ENCODE data around the gene LRRC4.

LRRC4 gene

DNA sequence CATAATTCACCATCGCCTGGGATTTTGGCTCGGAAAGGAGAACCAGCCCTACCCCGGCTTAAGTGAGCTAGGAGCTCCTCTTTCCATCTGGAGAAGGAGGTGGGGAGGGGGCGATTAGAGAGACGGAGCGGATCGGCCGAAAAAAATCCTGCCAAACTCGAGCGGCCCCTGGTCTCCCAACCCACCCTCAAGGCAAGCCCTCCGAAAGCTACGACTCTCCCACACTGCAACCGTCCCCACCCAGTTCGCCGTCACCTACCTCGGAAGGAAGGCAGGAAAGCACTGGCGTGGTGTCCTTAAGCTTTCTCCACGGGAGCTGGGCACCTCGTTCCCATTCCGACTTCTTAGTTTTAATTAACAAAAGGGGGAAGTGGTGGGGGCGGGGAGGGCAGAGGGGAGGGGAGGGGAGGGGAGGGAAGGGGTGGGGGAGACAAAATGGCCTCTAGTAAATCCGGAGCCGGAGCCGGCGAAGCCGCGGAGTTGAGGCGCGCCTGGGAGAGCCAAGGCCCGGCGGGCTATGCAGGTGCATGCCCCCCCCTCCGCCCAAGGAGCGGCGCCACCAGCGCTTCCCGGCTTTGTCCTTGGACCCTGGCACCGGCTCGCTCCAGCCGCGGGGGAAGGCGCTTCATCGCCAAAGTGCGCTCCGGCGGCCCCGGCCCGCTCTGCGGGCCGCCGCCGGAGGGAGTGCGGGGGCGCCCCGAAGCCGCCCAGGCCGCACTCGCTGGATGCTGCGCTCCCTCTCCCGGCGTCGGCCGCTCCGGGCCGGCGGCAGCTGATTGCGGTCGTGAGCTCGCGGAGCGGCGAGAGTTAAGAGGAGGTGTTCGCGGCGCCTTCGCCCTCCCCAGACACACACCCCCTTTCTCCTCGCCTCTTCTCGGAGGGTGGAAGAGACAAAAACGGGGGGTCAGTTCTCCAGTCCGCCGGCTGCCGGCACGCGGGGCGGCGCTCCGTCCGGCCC, at the start of gene LRRC4:
Gene LRRC4 (minus strand): TSS at position 784 of the 958 bp plus-strand sequence. CDS start 797 bp downstream, outside the sequence.
- TF ChIP-seq CTCF (conservative IDR thresholded peaks at IDR 0.05; ENCODE audit: low read depth, low read length) = peak; percentile 29
- DNase-seq (ENCODE audit: low read depth) = peak; percentile 59
- H3K4me3 ChIP-seq (ENCODE audit: low read depth, low read length) = peak within 1 kb of the TSS; percentile 58

GRCh38 chr7:128080169-128080568, 48.9 kb upstream of the LRRC4 start:
- H3K4me3 ChIP-seq (ENCODE audit: low read depth, low read length) = no peak overlapping the region
- DNase-seq (ENCODE audit: low read depth) = no peak
- TF ChIP-seq CTCF (conservative IDR thresholded peaks at IDR 0.05; ENCODE audit: low read depth, low read length) = no peak

DNA sequence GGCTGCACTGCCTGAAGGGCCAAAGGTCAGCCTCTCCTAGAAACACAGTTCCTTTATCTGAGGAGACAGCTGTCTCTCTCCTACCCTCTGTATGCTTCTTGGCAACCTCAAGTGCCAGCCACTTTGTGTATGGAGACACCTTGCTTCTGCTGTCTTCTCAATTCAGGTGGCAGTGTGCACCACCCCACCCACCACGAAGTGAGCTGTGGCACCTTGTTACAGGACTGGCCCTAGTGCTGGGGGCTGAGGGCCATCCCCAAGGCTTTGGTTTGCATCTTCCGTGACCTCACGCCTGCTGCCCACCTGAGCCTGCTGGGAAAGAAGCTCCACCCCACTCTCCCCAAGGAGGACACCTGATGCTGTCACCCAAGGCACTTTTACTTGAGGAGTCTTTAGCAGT, 47.1 kb upstream of the LRRC4 start:
- DNase-seq (ENCODE audit: low read depth) = no peak
- TF ChIP-seq CTCF (conservative IDR thresholded peaks at IDR 0.05; ENCODE audit: low read depth, low read length) = no peak
- no peak overlapping the region for H3K4me3 ChIP-seq (ENCODE audit: low read depth, low read length)

GRCh38 chr7:128076796-128077271, 45.6 kb upstream of the LRRC4 start:
- no peak overlapping the region for H3K4me3 ChIP-seq (ENCODE audit: low read depth, low read length)
- TF ChIP-seq CTCF (conservative IDR thresholded peaks at IDR 0.05; ENCODE audit: low read depth, low read length) = no peak
- DNase-seq (ENCODE audit: low read depth) = peak; percentile 63

- H3K4me3 ChIP-seq (ENCODE audit: low read depth, low read length) = no peak overlapping the region
- no peak for DNase-seq (ENCODE audit: low read depth)
- no peak for TF ChIP-seq CTCF (conservative IDR thresholded peaks at IDR 0.05; ENCODE audit: low read depth, low read length)
Observed at GRCh38 chr7:128076196-128076795, 45.1 kb upstream of the LRRC4 start.

- H3K4me3 ChIP-seq (ENCODE audit: low read depth, low read length) = no peak overlapping the region
- no peak for TF ChIP-seq CTCF (conservative IDR thresholded peaks at IDR 0.05; ENCODE audit: low read depth, low read length)
- no peak for DNase-seq (ENCODE audit: low read depth)
Observed at GRCh38 chr7:128075242-128076095, 44.2 kb upstream of the LRRC4 start.
